IPS DF 4.7 (cell line): ENCODE results near the gene KANTR.
"Not testable (repeated sequence)": the region's sequence is repeated elsewhere in the genome, so short reads cannot be mapped to it uniquely, and the experiment has no call there.

Experiments
- DNase-seq: peaks from one replicate; pipeline ENCODE4 v3.0.0-alpha.2; 2013; ENCODE audit warnings: low spot score; ENCODE audit errors: extremely low read depth

KANTR gene

GRCh38 chrX:53128097-53128749, 34.3 kb downstream of the KANTR start:
- DNase-seq, result no peak

DNA sequence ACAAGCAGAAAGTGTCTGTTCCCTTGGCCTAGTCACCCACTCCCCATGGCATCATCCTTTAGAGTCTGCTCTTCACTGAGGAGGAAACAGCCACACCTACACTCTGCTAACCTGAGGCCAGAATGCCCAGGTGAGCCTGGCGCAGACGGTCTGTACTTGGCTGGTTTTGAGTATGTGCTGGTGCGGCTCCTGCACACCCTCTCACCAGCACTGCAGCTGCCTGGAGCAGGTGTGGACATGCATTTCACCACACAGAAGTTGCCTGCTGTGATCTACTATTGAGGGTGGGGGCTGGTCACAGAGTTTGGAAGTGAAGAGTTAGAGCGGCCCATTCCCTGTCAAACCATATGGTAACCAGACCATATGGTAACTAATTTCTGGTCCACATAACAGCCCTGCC, 39.5 kb downstream of the KANTR start:
- DNase-seq, result no peak

- DNase-seq, result no peak
Observed at GRCh38 chrX:53135581-53135980, 41.6 kb downstream of the KANTR start.

GRCh38 chrX:53153581-53153980, 59.6 kb downstream of the KANTR start:
- DNase-seq, result no peak

- no peak for DNase-seq
Observed at GRCh38 chrX:53155512-53156206, 61.7 kb downstream of the KANTR start.

- DNase-seq, result no peak
Observed at GRCh38 chrX:53156207-53156596, 62.3 kb downstream of the KANTR start.

GRCh38 chrX:53159184-53159583, 65.2 kb downstream of the KANTR start:
- no peak for DNase-seq

DNA sequence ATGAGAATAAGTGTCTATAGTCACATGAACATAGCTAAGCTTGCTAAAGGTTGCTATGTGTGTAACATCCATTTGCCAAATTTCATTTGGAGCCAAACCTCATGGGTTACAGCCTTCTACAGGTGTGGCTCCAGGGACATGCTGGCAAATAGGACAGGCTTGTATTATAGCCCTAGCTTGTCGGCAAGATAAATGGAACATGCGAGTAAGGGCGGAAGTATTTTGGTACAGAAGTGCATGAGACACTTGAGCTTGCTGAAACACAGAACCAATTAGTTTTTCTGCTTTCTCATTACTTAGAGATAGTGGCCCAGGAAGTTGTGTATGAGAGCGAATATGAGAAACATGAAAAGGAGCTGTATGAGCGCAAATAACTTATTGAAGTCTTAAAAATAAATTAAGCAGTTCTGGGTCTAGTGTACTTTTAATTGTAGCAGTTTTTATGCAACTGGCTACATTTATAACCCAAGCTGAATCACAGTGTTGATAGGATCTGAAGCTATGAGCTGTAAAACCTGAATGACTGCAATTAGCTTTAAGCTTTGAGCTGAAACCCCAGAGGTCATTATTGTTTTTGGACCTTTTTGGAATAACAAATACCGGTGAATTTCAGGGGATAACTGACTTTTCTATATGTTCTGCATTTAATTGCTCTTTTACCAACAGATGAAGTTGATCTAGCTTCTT, 66.5 kb downstream of the KANTR start:
- no peak for DNase-seq

- DNase-seq, result no peak
Observed at GRCh38 chrX:53163436-53163835, 69.5 kb downstream of the KANTR start.

GRCh38 chrX:53164566-53164965, 70.6 kb downstream of the KANTR start:
- DNase-seq, result not testable (repeated sequence)

- no peak for DNase-seq
Observed at GRCh38 chrX:53166103-53166502, 72.2 kb downstream of the KANTR start.

DNA sequence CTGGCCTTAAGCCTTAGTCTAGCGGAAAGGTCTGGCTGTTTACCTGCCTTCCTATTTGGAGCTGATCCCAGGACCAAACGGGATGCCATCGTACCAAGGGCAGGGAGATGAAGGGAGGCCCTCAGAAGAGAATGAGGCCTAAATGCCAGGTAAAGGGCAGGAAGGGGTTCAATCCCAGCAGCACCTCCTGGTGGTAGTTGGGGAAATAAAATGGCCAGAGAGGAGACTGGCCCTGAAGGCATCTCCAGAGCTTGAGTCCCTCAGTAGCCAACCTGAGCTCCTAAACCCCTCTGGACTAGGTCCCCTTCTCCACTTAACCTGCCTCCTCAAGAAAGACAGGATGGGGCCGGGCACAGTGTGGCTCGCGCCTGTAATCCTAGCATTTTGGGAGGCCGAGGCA, 77.4 kb downstream of the KANTR start:
- no peak for DNase-seq
